Adrenal gland (tissue), 12 donors: ENCODE data around the gene BTBD16. TPM values are rescaled to one million over a fixed set of nuclear protein-coding genes. Genes with fewer than 3 reads are reported as not detected.
A peak's percentile ranks its signal among the peaks of the same experiment; 100 is the strongest.

Source experiments
- DNase-seq, 7 donors: peaks; one replicate each; pipeline ENCODE4 v3.0.0-alpha.2; 2019 to 2020
- H3K27ac ChIP-seq, 5 donors: fragments of 200-600 bp; sonication (generic) in 4 of 5; 1 replicate in 3 of 5; 2 replicates in 2 of 5; pipeline versions ENCODE4 v1.5.1 to v1.8.0; 2016 to 2020; ENCODE audit warnings: mild to moderate bottlenecking in 1 of 5
- H3K27me3 ChIP-seq: fragments of 200-600 bp; 2 replicates; pipeline ENCODE4 v1.8.0; 2021
- H3K36me3 ChIP-seq, 2 donors: fragments of 200-600 bp; replicated peaks in 1 of 2; 1 replicate in 1 of 2; 2 replicates in 1 of 2; pipeline versions ENCODE4 v1.5.1 to v1.8.0; 2018 to 2022
- H3K4me1 ChIP-seq, 2 donors: fragments of 200-600 bp; replicated peaks in 1 of 2; 1 replicate in 1 of 2; 2 replicates in 1 of 2; pipeline versions ENCODE4 v1.5.1 to v1.8.0; 2018 to 2021
- H3K4me3 ChIP-seq, 4 donors: fragments of 200-600 bp; sonication (generic) in 3 of 4; one replicate each; pipeline ENCODE4 v1.5.1; 2016 to 2018
- H3K9me3 ChIP-seq, 3 donors: fragments of 200-600 bp; sonication (generic) in 1 of 3; replicated peaks in 1 of 3; 1 replicate in 2 of 3; 2 replicates in 1 of 3; pipeline versions ENCODE4 v1.5.1 to v1.8.0; 2016 to 2021
- CTCF ChIP-seq, 6 experiments: fragments of 450-650 bp in 4 of 6; fragments of 200-600 bp in 2 of 6; sonication (generic) in 1 of 6; IDR thresholded peaks; 1 replicate in 5 of 6; 2 replicates in 1 of 6; pipeline versions ENCODE4 v1.5.1 to v1.8.0; 2016 to 2021; ENCODE audit warnings: antibody characterized with exemption in 6 of 6, mild to moderate bottlenecking in 2 of 6, moderate library complexity in 1 of 6
- POLR2A ChIP-seq, 2 donors: fragments of 450-650 bp; IDR thresholded peaks; one replicate each; pipeline ENCODE4 v1.6.1; 2017; ENCODE audit warnings: antibody characterized with exemption in 2 of 2, mild to moderate bottlenecking in 2 of 2, moderate library complexity in 1 of 2
- WGBS, 4 donors: extraction: QIAGEN DNeasy Blood & Tissue Kit in 2 of 4; methylation state at CpG; one replicate each; pipeline versions ENCODE4 v1.1.5 to v1.1.7; 2013 to 2017; 5-methylcytosine and 5-hydroxymethylcytosine counted together
- intact Hi-C, 2 donors: fragments of 100-400 bp; cut with DNase I; formaldehyde crosslinking; loops; one replicate each; pipeline versions ENCODE4 v1.14.1 to v1.15.0; 2022 to 2023
- polyA plus RNA-seq, 3 donors: library from polyadenylated mRNA; stranded (reverse); fragments of 200-250 nt in 2 of 3; fragments of 350-450 nt in 1 of 3; fragmentation: Illumina TruSeq in 1 of 3; extraction: RNeasy Lipid Tissue Mini Kit (QIAGEN cat#74804) in 1 of 3; gene quantifications; one replicate each; pipeline ENCODE4 v1.2.3, GENCODE V29; 2013 to 2014
- total RNA-seq, 9 donors: library from RNA; depleted of rRNA in 4 of 9; stranded (reverse); fragments of >200 nt in 4 of 9; fragments of 120-200 nt in 1 of 9; fragmentation: NEBNext Ultra II Directional in 1 of 9; extraction: Animal tissue kit (Norgen Biotek cat#: 25700) in 1 of 9; gene quantifications; one replicate each; pipeline versions ENCODE4 v1.1.0 to v1.2.4, GENCODE V29; 2013 to 2023
- donor health status: healthy with polysubstance abuse.
- donor health status: Bipolar disorder and iron deficiency.
- donor health status: DM: yes; HTN: yes; CAD: no.
- donor health status: DM: no; HTN: no; CAD: no.
- donor health status: DM: no; HTN: no; CAD: no.
- donor health status: DM: yes; HTN: yes; CAD: no.

Gene BTBD16
- total and polyA plus RNA-seq, 12 donors, result 0.11 to 0.48 (median 0.24) TPM; not detected in 5

GRCh38 chr10:122237331-122237990 lies 33.6 kb upstream of the BTBD16 start:
- no peaks in the 10 kb centered on the region for H3K9me3 ChIP-seq
- H3K4me3 ChIP-seq, result no peak overlapping the region
- peak overlapping the region in 1 of 5 donors; percentile 27 for H3K27ac ChIP-seq
- peaks cover 0 to 3% of the 10 kb centered on the region in 2 donors for H3K36me3 ChIP-seq
- WGBS, 4 donors, result 83 to 88% (median 85%) methylated on average over 17 of the region's 17 CpGs
- intact Hi-C loops, result no loop called here
- no peaks in the 10 kb centered on the region for H3K4me1 ChIP-seq
- TF ChIP-seq CTCF (IDR thresholded peaks at IDR 0.05) (no peak), POLR2A (IDR thresholded peaks at IDR 0.05) (no peak)
- DNase-seq, result no peak
- H3K27me3 ChIP-seq, result no peaks in the 10 kb centered on the region

- WGBS, 4 donors, result 87 to 93% (median 92%) methylated on average over 10 of the region's 10 CpGs
- intact Hi-C loops, result no loop called here
- Histone ChIP-seq H3K4me3 (no peak overlapping the region), H3K27me3 (no peaks in the 10 kb centered on the region), H3K9me3 (no peaks in the 10 kb centered on the region), H3K4me1 (no peaks in the 10 kb centered on the region), H3K27ac (no peak overlapping the region), H3K36me3 (peaks cover 0 to 3% of the 10 kb centered on the region in 2 donors)
- TF ChIP-seq POLR2A (IDR thresholded peaks at IDR 0.05), result no peak
- TF ChIP-seq CTCF (IDR thresholded peaks at IDR 0.05), result no peak
- peak in 1 of 7 donors; percentile 8 for DNase-seq
These were observed 31.4 kb upstream of the BTBD16 start for GRCh38 chr10:122239578-122240257.

GRCh38 chr10:122240401-122240800 lies 30.7 kb upstream of the BTBD16 start:
- Histone ChIP-seq H3K9me3 (no peaks in the 10 kb centered on the region), H3K4me1 (no peaks in the 10 kb centered on the region), H3K4me3 (no peak overlapping the region), H3K27ac (no peak overlapping the region), H3K27me3 (no peaks in the 10 kb centered on the region), H3K36me3 (peaks cover 0 to 3% of the 10 kb centered on the region in 2 donors)
- TF ChIP-seq CTCF (IDR thresholded peaks at IDR 0.05) (no peak), POLR2A (IDR thresholded peaks at IDR 0.05) (no peak)
- intact Hi-C loops, result no loop called here
- DNase-seq, result no peak
- 90 to 100% (median 96%) methylated on average over 1 to 6 of the region's 6 CpGs for WGBS, 4 donors

GRCh38 chr10:122241836-122242235 lies 29.3 kb upstream of the BTBD16 start:
- WGBS, 4 donors, result 87 to 93% (median 90%) methylated on average over 7 to 8 of the region's 8 CpGs
- TF ChIP-seq CTCF (IDR thresholded peaks at IDR 0.05), result no peak
- TF ChIP-seq POLR2A (IDR thresholded peaks at IDR 0.05), result no peak
- intact Hi-C loops, result no loop called here

More at GRCh38 chr10:122241836-122242235, 29.3 kb upstream of the BTBD16 start:
- H3K27me3 ChIP-seq, result no peaks in the 10 kb centered on the region
- H3K4me3 ChIP-seq, result no peak overlapping the region
- H3K9me3 ChIP-seq, result no peaks in the 10 kb centered on the region
- H3K4me1 ChIP-seq, result no peaks in the 10 kb centered on the region
- peaks cover 0 to 3% of the 10 kb centered on the region in 2 donors for H3K36me3 ChIP-seq
- DNase-seq, result no peak
- H3K27ac ChIP-seq, result no peak overlapping the region
